GM21619 (cell line): ENCODE measurements around the gene MACF1.
A peak's percentile ranks its signal among the peaks of the same experiment; 100 is the strongest.

Experiments used
- ATAC-seq: cut with Tn5 transposase; IDR thresholded peaks from one replicate; pipeline ENCODE4 v1.9.1; 2021; ENCODE audit not compliant: unreplicated experiment

The MACF1 gene

DNA sequence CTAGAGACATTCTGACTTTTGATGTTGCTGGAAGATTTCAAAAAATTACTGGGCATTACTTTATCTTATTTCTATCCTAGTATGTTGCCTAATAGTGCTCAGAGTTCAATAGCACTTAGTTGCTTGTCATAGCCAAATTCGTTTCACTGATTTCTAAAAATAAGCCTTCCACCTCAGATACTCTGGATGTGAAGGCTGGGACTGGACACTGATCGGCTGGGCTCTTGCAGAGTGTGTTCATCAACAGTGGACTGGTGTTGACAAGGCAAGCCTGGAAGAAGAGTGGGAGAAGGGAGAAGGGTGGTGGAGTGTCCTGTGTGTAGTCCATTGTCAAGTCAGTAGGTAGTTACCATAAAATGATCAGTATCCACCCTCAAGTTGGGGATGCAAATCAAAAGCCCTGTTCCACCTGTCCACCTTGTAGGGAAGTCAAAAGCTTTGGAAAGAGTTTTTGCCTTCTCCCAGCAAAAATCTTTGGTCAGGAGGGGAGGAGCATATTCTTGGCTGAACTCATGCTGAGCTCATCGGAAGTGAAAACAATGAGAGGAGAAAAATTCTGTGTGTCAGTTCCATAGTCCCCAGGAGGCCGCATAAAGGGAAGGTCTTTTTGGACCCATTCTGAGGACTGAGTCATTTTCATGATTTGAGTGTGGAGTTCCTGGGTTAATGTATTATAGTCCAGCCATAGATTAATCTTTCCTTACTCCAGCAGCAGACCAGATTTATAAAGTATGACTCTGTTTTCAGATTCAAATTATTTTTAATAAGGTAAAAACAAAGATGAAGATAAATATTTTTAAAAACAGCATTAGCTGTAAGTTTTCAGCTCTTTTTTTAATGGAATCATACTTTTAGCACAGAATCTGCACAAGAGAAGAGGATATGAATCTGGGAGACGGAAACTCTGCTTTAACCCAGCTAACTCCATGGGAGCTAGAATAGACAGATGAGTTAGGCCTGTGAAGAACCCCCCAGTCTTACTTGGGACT is 187.5 kb downstream of the MACF1 start:
- ATAC-seq = no peak

DNA sequence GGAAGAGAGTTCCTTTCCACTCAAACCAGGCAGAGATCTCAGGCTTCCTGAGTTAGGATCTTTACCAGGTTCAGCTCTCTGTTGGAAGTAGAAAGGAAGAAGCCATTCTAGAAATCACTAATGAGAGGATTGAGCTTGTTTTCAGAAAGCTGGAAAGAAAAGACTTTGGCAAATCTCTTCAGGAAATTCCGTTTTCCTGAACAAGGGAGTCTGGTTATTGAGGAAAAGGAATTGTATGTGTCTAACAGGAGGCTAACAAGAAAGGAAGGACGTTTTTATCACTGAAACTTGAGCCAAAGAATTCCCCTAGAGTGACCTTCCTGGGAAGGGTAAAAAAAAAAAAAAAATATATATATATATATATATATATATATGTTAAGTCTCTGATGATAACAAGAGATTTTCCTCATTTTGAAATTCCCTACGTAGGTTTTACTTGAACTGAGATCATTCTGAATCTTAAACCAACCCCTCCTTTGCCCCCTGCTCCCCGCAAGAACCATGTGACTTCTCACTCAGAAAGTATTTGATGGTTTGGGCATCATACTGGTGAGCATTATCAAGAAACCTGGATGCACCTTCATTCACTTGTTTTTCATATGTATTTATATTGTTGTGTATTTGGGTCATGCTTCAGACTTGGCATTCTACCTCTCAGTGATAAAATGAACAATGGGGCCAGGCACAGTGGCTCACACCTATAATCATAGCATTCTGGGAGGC is 188.5 kb downstream of the MACF1 start:
- ATAC-seq = no peak

DNA sequence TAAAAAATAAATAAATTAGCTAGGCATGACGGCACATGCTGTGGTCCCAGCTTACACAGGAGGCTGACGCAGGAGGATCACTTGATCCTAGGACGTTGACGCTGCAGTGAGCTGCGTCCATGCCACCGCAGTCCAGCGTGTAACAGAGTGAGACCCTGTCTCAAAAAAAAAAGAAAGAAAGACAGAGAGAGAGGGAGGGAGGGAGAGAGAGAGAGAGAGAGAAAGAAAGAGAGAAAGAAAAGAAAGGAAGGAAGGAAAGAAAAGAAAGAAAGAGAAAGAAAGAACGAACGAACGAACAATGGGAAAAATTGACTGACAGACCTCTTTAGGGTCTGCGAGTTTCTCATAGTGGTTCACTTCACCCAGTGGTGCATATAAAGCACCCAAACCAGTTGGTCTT is 189.2 kb downstream of the MACF1 start:
- ATAC-seq = no peak

DNA sequence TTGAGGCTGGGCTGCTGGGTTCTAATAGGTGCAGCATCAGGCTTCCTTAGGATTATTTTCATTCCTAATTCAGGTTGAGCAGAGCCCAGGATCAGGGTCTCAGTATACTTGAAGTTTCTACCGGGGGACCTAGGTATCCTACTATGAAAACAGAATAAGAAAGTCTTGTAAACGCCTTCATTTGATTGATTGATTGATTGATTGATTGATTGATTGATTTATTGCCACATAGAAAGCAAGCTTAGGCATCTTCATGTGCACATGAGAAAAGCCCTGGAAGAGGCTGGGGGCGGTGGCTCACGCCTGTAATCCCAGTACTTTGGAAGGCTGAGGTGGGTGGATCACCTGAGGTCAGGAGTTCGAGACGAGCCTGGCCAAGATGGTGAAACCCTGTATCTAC is 189.6 kb downstream of the MACF1 start:
- no peak for ATAC-seq

- ATAC-seq = no peak
These were observed 190.1 kb downstream of the MACF1 start for GRCh38 chr1:39394598-39394997.

GRCh38 chr1:39395357-39395831 is 190.9 kb downstream of the MACF1 start:
- no peak for ATAC-seq

DNA sequence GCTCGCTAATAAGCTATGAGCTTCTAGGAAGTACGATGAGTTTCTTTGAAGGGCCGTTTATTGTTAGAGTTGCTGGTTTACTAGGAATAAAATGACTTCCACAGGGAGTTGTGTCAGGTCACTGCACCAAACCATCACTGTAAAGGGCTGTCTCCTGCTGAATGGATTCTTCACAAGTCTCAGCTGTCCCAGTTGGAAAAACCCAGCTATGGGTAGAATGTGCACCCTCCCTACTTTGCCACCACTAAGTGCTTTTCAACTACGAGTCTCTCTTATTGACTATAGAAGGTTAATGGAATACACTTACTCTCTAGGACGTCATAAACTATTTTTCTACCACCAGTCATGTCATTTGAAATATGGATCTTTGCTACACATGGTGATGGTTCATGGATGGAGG is 192.2 kb downstream of the MACF1 start:
- no peak for ATAC-seq

- no peak for ATAC-seq
These were observed 193.0 kb downstream of the MACF1 start for GRCh38 chr1:39397487-39397886.

- peak; percentile 65 for ATAC-seq
These were observed 194.0 kb downstream of the MACF1 start for GRCh38 chr1:39398278-39399021.

GRCh38 chr1:39401106-39401505 is 196.6 kb downstream of the MACF1 start:
- ATAC-seq = no peak

DNA sequence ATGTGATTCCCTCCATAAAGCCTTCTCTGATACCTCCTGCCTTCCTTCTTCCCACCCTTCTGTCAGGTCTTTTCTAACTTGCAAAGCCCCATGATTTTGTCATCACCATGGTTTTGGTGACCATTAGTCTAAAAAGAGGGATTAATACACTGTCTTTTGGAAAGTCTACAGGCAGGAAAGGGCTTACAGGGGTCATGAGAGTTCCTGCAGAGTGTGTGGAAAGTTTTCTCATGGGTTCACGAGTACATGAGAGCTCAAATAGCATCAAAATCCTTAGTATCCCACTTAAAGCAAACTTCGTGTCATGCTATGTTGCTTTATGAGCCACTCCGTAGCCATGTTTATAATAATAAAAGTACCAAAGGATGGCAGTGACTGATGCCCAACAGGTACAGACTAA is 200.4 kb downstream of the MACF1 start:
- no peak for ATAC-seq

DNA sequence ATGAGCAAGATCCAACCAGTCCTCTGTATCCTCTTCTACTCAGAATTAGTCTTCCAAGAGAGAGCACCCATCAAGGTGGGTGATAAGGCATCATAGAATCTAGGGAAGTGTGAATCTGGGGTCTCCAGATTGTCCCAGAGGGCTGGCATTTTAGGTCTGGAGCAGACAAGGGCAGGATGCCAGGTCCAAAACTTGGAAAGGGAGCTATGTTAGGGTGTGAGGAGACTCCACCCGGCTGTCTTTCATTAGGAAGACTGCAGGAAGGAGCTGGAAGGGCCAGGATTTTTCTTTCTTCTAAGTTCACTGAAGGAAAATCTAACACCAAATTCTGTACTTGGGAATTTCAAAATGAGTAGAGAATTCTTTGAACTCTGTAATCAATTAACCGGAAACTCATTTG is 200.9 kb downstream of the MACF1 start:
- no peak for ATAC-seq

DNA sequence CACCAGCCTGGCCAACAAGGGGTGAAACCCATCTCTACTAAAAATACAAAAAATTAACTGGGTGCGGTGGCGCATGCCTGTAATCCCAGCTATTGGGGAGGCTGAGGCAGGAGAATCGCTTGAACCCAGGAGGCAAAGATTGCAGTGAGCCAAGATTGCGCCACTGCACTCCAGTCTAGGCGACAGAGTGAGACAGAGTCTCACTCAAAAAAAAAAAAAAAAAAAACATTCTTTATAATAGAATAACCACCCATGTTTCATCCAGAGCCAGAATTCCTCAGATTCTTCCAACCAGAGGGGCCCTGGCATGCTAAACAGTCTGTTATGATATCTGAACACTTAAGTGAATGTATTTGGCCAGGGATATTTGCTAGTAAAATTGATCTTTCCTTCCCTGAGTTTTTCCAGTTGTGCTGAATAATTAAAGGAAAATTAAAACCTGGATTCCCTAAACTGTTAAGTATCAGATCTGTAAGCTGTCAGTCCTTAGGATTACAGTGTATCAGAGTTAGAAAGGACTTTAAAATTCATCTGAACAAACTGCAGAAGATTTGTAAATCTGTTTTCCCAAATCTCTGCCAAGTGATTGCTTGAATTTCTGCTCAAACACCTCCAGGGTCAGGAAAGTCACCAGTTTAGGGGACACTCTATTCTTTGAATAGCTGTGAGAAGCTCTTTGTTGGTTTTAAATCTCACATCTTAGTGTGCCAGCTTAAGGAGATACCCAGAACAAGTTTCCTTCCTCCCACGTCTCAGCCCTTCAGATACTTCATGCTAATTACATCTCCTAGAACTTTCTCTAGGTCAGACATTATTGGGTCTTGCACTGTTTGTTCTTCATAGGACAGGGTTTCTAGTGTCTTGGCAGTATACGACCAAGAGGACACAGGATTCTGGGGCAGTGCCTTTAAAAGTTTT is 202.3 kb downstream of the MACF1 start:
- no peak for ATAC-seq

- no peak for ATAC-seq
These were observed 203.0 kb downstream of the MACF1 start for GRCh38 chr1:39407510-39407895.

GRCh38 chr1:39407896-39408640 is 203.6 kb downstream of the MACF1 start:
- no peak for ATAC-seq

GRCh38 chr1:39408641-39409054 is 204.2 kb downstream of the MACF1 start:
- peak; percentile 77 for ATAC-seq

DNA sequence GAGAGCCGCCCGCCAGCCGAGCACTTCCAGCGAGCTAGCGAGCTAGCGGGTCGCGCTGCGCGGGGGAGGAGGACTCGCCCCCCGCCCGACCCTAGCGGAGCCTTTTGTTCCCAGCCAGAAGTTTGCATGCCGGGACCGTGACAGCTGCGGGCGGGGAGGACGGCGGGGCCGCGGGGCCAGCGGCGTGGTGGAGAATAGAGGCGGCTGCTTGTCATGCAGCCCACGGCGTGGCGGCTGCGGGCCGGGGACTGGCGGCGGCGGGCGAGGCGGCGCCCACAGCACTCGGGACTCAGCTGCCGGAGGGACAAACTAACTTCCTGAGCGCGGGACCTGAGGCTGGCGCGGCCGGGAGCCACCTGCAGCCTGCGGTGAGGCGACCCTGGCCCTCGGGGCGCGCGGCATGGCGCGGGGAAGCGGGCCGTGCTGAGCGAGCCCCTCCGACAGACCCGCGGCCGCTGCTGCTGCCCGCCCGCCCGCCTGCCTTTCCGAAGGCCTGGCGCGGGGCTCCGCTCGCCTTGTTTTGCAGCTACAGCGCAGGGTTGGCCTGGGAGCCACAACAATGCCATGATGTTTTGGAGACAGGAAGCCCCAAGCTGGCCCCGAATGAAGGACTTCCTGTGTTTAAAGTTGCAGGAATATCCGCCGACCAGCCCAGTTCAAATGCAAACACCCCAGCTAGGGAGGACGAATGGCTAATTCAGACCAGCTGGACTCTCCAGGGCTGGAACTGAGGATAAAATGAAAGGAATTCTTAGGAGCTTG is 204.7 kb downstream of the MACF1 start:
- peak; percentile 33 for ATAC-seq

GRCh38 chr1:39410915-39411436 is 206.5 kb downstream of the MACF1 start:
- no peak for ATAC-seq
